ENCODE data around the gene RPL18. TPM values are rescaled to one million over a fixed set of nuclear protein-coding genes. Genes with fewer than 3 reads are reported as not detected.
A peak's percentile ranks its signal among the peaks of the same experiment; 100 is the strongest.

Gene RPL18
- total RNA-seq, 1 experiment from 2014 or later = 1,339 TPM

- Mint-ChIP-seq H3K4me3 (ENCODE audit: low read depth, unreplicated experiment) (no peak overlapping the region), H3K9me3 (ENCODE audit: low read depth, unreplicated experiment) (no peaks in the 10 kb centered on the region), H3K4me1 (ENCODE audit: low read depth, unreplicated experiment) (peaks cover 37% of the 10 kb centered on the region), H3K27me3 (ENCODE audit: unreplicated experiment) (no peaks in the 10 kb centered on the region), H3K36me3 (ENCODE audit: insufficient read depth, unreplicated experiment) (peaks cover 40% of the 10 kb centered on the region), H3K27ac (ENCODE audit: unreplicated experiment) (no peak overlapping the region)
- CTCF ChIA-PET = no interaction called here
- no peak for DNase-seq
- TF ChIP-seq CTCF (IDR thresholded peaks at IDR 0.05; ENCODE audit: unreplicated experiment) = no peak
- intact Hi-C loops (cut with micrococcal nuclease; ENCODE audit: unreplicated experiment) = no loop called here
- no TSS peak for BruUV-seq (replicated peaks)
These were observed 8.9 kb upstream of the RPL18 start for GRCh38 chr19:48627865-48628314.

GRCh38 chr19:48627201-48627864, 8.4 kb upstream of the RPL18 start:
- Mint-ChIP-seq H3K4me3 (ENCODE audit: low read depth, unreplicated experiment) (no peak overlapping the region), H3K9me3 (ENCODE audit: low read depth, unreplicated experiment) (no peaks in the 10 kb centered on the region), H3K4me1 (ENCODE audit: low read depth, unreplicated experiment) (peaks cover 37% of the 10 kb centered on the region), H3K36me3 (ENCODE audit: insufficient read depth, unreplicated experiment) (peaks cover 40% of the 10 kb centered on the region), H3K27ac (ENCODE audit: unreplicated experiment) (no peak overlapping the region), H3K27me3 (ENCODE audit: unreplicated experiment) (no peaks in the 10 kb centered on the region)
- CTCF ChIA-PET = interaction anchor here (0.5 kb wide), 1 partner anchor 80 kb away, joined by 6 read pairs; no protein-coding TSS in a partner anchor
- TF ChIP-seq CTCF (IDR thresholded peaks at IDR 0.05; ENCODE audit: unreplicated experiment) = no peak
- DNase-seq = peak; percentile 60
- intact Hi-C loops (cut with micrococcal nuclease; ENCODE audit: unreplicated experiment) = no loop called here
- no TSS peak for BruUV-seq (replicated peaks)

- no peaks in the 10 kb centered on the region for H3K27me3 Mint-ChIP-seq (ENCODE audit: unreplicated experiment)
- no peak overlapping the region for H3K4me3 Mint-ChIP-seq (ENCODE audit: low read depth, unreplicated experiment)
- no peak for TF ChIP-seq CTCF (IDR thresholded peaks at IDR 0.05; ENCODE audit: unreplicated experiment)
- H3K4me1 Mint-ChIP-seq (ENCODE audit: low read depth, unreplicated experiment) = peaks cover 37% of the 10 kb centered on the region
- intact Hi-C loops (cut with micrococcal nuclease; ENCODE audit: unreplicated experiment) = no loop called here
- BruUV-seq (replicated peaks) = no TSS peak
- no peak for DNase-seq
- H3K27ac Mint-ChIP-seq (ENCODE audit: unreplicated experiment) = no peak overlapping the region
- peaks cover 36% of the 10 kb centered on the region for H3K36me3 Mint-ChIP-seq (ENCODE audit: insufficient read depth, unreplicated experiment)
- CTCF ChIA-PET = no interaction called here
- no peaks in the 10 kb centered on the region for H3K9me3 Mint-ChIP-seq (ENCODE audit: low read depth, unreplicated experiment)
These were observed 6.9 kb upstream of the RPL18 start for GRCh38 chr19:48625891-48626327.

- CTCF ChIA-PET = no interaction called here
- Mint-ChIP-seq H3K4me1 (ENCODE audit: low read depth, unreplicated experiment) (peaks cover 38% of the 10 kb centered on the region), H3K27ac (ENCODE audit: unreplicated experiment) (no peak overlapping the region), H3K36me3 (ENCODE audit: insufficient read depth, unreplicated experiment) (peaks cover 29% of the 10 kb centered on the region), H3K27me3 (ENCODE audit: unreplicated experiment) (no peaks in the 10 kb centered on the region), H3K4me3 (ENCODE audit: low read depth, unreplicated experiment) (no peak overlapping the region), H3K9me3 (ENCODE audit: low read depth, unreplicated experiment) (no peaks in the 10 kb centered on the region)
- DNase-seq = no peak
- intact Hi-C loops (cut with micrococcal nuclease; ENCODE audit: unreplicated experiment) = no loop called here
- BruUV-seq (replicated peaks) = no TSS peak
- TF ChIP-seq CTCF (IDR thresholded peaks at IDR 0.05; ENCODE audit: unreplicated experiment) = no peak
These were observed 6.1 kb upstream of the RPL18 start for GRCh38 chr19:48624791-48625723.

All from Calu3 (cell line).